GM21381 (cell line): ENCODE data around the gene CACNA1B.
A peak's percentile ranks its signal among the peaks of the same experiment; 100 is the strongest.
"Not testable (repeated sequence)": the region's sequence is repeated elsewhere in the genome, so short reads cannot be mapped to it uniquely, and the experiment has no call there.

Experiments
- ATAC-seq: cut with Tn5 transposase; IDR thresholded peaks from one replicate; pipeline ENCODE4 v1.9.1; 2021; ENCODE audit warnings: mild to moderate bottlenecking, moderate library complexity; ENCODE audit not compliant: unreplicated experiment

CACNA1B gene

DNA sequence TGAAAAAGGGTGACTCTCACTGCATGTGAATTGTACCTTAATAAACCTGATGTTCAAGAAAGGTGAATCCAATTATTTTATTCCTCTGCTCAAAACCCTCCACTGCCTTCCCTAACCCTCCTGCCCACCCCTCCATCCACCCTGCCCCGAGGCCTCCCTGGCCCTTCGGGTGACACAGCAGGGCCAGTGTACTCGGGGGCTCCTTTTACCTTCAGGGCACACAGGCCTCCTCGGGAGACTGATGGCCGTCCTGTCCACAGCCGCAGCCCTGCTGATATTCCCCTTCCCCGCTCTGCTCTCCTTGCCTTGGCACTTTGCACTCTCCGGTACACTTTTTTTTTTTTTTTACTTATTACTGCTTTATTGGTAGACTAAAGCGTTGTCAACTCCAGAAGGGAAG lies 234.0 kb downstream of the CACNA1B start:
- ATAC-seq, result no peak

DNA sequence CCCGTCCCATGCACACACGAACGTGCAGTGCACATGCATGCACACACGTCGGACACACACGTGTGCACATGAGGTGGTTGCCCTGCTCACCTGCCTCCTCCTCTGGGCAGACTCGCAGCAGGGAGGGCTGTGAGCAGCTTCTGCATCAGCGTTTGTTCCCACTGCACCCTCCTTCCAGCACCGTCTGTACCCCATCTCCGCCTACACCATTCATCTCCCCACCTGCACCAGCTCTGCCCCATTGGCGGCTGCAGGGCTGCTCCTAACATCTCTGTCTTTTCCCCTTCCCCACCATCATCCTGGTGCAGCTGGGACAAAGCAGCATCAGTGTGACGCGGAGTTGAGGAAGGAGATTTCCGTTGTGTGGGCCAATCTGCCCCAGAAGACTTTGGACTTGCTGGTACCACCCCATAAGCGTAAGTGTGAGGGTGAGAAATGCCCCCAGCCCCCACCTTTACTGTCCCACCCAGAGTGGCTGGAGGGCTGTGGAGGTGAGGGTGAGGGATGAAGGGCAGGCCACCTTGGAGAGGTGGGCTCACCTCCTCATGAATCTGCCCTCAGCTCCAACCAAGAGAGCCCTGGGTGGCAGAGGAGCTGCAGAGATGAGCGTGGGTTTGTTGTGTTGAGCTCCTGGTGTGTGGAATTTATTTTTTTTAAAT lies 234.6 kb downstream of the CACNA1B start:
- ATAC-seq, result no peak

DNA sequence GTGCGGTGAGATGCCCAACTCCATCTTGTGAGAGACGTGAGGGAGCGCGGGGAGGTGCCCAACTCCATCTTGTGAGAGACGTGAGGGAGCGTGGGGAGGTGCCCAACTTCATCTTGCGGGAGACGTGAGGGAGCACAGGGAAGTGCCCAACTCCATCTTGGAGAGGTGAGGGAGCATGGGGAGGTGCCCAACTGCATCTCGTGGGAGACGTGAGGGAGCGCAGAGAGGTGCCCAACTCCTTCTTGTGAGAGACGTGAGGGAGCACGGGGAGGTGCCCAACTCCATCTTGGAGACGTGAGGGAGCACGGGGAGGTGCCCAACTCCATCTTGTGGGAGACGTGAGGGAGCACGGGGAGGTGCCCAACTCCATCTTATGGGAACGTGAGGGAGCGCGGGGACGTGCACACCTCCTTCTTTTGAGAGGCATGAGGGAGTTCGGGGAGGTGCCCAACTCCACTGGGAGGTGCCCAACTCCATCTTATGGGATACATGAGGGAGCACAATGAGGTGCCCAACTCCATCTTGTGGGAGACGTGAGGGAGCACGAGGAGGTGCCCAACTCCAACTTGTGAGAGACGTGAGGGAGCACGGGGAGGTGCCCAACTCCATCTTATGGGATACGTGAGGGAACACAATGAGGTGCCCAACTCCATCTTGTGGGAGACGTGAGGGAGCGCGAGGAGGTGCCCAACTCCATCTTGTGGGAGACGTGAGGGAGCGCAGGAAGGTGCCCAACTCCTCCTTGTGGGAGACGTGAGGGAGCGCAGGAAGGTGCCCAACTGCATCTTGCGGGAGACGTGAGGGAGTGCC lies 235.4 kb downstream of the CACNA1B start:
- no peak for ATAC-seq

DNA sequence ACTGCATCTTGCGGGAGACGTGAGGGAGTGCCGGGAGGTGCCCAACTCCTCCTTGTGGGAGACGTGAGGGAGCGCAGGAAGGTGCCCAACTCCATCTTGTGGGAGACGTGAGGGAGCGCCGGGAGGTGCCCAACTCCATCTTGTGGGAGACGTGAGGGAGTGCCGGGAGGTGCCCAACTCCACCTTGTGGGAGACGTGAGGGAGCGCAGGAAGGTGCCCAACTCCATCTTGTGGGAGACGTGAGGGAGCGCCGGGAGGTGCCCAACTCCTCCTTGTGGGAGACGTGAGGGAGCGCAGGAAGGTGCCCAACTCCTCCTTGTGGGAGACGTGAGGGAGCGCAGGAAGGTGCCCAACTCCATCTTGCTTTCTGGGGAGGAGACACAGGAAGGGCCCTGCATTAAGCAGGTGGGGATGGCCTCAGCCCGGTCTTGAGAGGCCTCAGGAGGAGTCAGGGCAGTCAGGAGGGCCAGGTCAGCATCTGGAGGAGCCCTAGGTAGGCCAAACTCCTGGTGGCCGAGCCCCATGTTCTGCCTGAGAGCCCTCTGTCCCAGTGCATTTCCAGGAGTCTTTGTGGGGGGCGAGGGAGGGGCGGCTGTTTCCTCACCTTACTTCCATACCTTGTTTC lies 236.2 kb downstream of the CACNA1B start:
- ATAC-seq, result not testable (repeated sequence)

DNA sequence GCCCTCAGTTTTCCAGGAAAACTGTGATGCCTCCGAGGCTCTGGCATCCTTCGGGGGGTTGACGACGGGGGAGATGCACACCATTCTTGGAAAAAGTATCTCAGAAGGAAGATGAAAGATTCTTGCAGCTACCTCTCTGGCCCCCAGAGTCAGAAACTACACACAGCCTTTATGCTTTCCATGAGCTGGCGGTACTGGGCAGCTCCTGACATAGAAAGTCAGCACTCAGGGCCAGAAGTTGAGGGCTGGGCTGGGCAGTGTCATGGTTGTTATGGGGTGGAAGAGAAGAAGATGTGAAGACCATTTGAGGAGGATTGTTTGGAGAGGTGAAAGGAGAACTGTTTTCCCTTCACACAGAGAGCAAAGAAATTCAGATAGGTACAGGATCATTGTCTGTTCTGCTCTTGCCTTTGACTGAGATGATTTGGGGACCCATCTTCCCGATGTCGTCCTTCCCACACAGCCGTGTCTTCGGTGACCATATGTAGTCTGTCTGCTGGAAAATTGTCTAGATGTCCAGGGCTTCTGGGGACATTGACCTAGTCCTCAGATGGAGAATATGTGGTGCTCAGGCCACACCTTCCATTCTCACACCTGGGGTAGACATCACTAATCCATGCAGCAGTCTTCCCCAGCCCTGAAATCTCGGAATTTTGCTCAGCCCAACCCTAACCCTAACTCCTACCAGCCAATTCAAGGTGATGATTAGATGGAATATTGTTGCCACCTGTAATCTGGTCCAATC lies 237.1 kb downstream of the CACNA1B start:
- ATAC-seq, result no peak

DNA sequence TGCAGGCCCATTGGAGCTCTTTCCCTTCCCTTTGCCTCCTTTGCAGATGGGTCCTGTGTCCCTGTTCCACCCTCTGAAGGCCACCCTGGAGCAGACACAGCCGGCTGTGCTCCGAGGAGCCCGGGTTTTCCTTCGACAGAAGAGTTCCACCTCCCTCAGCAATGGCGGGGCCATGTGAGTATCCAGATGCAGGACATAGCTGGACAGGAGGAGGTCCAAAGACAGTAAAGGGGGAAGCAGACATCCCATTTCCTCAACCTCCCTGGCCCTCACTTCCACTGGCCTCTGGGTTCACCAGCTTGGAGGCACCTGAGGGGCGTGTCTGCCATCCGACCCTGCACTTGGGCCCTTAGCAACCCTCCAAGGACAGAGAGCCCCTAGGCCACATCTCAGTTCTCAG lies 237.9 kb downstream of the CACNA1B start:
- ATAC-seq, result no peak

DNA sequence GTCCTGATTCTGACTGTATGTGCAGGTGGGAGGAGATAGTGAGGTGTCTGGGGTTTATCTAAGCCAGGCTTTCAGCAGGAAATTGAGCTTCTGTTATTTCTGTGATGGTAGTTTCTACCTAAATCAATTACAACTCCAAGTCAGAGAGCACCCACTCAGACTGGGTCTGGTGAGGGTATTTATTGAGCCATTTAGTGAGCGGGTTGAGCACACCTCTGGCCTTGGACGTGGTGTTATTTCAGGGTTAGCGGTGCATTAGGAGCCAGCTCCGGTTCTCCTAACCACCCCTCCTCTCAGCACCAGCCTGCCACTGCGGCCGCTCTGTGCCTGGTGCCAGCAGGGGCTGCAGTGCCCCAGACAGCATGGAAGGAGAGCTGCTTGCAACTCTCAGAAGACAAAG lies 238.9 kb downstream of the CACNA1B start:
- ATAC-seq, result no peak

DNA sequence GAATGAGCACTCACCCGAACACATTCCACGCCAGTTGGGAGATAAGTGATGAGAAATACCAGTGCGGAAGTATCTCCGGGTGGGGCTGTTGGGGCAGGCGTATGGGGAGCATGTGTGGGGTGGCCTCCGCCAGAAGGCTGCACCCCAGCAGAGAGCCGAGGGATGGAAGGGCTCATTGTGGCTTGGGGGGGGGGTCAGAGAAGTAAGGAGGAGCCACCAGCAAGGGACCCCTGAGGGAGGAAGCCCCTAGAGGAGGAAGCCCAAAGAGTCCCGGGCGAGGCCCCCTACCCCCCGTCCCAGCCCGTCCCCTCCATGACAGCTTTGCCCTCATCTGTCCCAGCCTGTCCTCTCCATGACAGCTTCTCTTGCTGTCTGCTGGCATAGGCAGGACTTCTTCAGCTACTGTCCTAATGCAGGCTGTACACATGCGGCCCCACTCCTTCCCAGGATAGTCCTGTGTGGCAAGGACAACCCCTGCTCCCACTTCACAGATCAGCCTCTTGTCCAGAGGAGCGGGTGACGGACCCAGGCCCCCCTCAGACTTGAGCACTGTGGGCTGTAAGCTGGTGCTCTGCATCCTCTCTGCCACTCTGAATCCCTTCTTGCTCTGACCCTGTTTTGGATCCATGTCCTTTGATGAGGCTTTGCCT lies 239.6 kb downstream of the CACNA1B start:
- ATAC-seq, result no peak

DNA sequence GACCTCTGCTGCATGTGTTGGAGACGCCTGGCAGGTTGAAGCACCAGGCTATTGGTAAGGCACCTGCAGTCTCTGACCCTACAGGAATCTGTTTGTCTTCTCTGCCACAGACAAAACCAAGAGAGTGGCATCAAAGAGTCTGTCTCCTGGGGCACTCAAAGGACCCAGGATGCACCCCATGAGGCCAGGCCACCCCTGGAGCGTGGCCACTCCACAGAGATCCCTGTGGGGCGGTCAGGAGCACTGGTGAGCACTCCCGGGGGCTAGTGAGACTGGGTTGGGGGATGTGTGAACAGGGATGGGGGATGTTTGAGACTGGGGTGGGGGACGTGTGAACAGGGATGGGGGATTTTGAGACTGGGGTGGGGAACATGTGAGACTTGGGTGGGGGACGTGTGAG lies 240.3 kb downstream of the CACNA1B start:
- no peak for ATAC-seq

DNA sequence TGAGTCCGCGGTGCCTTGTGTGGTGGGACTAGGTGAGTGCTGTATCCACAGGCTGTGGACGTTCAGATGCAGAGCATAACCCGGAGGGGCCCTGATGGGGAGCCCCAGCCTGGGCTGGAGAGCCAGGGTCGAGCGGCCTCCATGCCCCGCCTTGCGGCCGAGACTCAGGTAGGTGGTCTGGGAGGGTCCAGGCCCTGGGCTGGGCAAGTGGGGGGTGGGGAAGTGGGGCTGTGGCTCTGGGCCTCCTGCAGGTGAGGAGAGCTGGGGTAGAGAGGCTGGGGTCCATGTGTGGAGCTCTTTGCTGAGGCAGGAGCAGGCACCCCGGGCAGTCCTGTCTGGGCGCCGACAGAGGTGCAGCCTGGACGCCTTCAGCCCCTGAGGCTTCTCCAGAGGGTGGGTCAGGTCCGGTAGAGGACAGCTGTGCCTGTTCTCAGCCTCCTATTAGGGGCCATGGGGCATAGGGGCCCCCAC lies 241.1 kb downstream of the CACNA1B start:
- no peak for ATAC-seq

DNA sequence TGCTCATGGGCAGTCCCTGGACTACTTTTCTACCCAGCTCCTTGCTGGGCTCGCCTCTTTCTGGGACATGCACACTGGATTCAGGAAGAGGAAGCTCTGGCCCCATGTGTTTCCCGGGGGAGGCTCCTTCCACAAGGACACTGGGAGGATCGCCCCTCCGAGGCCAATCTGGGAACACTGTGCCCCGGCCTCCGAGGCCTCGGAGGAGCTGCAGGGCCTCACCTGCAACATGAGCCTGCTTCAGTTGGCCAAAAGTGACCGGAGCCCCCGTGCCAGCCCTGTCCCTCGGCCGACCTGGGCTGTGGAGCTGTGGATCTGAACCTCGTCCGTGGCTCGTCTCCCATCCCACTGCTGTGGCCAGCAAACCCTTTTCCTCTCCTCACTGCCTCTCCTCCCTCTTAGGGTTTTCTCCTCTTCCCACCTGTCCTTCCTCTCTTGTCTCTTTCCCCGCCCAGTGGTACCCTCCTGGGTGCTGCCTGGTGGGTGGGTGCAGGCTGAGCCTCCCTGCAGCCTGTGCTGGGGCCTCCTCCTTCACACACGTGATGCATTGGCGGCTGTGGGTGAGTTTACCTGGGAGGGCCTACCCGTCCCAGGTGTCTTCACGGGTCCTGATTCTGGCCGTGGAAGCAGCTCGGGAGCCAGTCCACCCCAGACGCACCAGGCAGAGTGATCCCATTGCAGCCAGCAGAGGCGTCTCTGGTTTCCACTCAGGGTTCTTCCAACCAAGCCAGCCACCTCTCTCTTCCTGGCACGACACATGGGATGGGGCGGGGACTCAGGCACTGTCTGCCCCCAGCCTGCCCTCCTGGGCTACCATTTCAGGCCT lies 241.8 kb downstream of the CACNA1B start:
- ATAC-seq, result no peak

DNA sequence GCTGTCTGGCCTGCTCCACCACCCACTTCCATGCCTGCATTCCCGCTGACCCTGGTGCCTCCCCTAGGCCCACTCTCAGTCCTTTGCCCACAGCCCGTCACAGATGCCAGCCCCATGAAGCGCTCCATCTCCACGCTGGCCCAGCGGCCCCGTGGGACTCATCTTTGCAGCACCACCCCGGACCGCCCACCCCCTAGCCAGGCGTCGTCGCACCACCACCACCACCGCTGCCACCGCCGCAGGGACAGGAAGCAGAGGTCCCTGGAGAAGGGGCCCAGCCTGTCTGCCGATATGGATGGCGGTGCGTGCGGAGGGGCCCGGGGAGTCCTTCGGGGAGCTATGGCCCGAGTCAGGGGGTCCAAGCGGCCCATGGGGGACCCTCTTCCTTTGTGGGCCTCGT lies 242.5 kb downstream of the CACNA1B start:
- ATAC-seq, result no peak

DNA sequence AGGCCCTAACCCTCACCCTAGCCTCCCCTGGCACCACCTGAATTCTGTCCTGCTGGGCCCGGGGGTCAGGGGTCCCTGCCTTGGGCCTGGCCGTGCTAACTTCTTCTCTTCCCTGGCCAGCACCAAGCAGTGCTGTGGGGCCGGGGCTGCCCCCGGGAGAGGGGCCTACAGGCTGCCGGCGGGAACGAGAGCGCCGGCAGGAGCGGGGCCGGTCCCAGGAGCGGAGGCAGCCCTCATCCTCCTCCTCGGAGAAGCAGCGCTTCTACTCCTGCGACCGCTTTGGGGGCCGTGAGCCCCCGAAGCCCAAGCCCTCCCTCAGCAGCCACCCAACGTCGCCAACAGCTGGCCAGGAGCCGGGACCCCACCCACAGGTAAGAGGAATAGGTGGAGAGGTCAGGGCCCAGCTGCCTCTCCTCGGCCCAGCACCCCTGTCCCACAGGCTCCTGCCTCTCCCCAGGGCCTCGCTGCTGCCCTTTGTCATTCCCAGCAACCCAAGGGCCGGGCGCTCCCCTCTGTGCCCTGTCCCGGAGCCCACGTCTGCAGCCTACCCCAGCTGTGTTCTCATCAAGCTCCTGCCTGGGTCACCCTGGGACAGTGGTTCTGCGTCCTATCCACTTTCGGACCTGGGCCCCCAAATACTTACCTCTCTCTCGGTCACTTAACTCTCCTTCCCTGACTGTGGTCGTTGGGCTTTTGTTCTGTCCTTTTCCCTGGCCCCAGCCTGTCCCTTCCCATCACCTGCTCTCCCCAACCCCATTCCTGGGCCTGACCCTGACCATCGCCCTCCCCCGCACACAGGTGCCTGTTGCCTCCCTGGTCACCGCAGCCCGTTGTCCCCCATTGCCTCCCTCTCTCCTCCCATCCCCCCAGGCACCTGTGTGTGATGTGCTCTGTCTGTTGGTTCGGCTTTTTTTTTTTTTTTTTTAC lies 243.2 kb downstream of the CACNA1B start:
- no peak for ATAC-seq

DNA sequence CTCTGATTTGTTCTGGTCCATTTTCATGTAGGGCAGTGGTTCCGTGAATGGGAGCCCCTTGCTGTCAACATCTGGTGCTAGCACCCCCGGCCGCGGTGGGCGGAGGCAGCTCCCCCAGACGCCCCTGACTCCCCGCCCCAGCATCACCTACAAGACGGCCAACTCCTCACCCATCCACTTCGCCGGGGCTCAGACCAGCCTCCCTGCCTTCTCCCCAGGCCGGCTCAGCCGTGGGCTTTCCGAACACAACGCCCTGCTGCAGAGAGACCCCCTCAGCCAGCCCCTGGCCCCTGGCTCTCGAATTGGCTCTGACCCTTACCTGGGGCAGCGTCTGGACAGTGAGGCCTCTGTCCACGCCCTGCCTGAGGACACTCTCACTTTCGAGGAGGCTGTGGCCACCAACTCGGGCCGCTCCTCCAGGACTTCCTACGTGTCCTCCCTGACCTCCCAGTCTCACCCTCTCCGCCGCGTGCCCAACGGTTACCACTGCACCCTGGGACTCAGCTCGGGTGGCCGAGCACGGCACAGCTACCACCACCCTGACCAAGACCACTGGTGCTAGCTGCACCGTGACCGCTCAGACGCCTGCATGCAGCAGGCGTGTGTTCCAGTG lies 244.0 kb downstream of the CACNA1B start:
- no peak for ATAC-seq

DNA sequence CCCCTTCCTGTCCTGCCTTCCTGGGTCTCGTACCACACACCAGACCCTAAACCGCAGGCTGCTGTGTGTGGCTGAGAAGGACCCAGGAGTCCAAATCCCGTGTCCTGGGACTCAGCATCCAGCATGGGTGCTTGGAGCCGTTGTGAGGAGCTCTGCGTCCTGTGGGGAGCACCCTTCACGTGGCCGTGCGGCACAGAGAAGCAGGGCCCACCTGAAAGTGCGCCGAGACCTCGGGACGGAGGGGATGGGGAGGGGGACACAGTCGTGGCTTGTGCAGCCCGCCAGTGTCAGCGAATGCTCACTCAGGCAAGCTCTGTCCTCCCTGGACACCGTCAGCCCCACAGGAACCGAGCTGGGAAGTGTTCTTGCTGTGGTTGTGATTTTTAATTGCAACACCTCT lies 244.6 kb downstream of the CACNA1B start:
- ATAC-seq, result no peak

DNA sequence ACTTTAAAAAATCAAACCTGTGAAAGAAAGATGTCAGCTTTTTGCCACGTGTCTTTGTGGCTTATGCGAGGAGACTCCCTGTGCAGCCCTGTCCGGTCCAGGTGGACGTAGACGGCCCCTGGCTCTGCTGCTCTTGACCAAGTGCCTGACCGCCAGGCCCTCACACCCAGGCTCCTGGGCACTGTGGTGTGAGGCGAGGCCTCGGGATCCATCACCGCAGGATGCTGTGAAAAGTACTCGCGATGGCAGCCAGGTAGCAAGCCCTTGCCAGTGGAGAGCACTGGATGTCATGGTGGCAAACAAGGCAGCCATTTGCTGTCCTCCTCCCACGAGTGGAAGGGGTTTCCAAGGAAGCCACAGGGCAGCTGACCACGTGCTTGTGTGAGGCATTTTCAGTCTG lies 245.1 kb downstream of the CACNA1B start:
- ATAC-seq, result no peak

DNA sequence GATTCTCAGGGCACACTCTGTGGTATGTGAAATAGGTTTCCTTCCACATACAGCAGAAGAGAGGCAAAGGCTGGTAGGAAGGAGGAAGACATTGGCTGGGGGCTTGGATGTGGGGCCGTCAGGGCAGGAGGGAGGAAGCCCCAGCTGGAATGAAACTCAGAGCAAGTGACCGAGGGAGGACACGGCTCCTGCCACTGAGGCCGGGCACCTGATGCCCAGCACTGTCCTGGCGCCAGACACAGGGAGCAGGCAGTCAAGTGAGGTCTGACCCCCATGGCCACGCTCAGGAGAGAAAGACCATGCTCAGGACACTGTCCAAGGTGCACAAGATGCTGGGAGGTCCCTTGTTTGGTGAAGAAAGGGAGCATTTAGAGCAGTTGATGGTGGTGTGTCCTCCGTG lies 245.5 kb downstream of the CACNA1B start:
- ATAC-seq, result no peak

DNA sequence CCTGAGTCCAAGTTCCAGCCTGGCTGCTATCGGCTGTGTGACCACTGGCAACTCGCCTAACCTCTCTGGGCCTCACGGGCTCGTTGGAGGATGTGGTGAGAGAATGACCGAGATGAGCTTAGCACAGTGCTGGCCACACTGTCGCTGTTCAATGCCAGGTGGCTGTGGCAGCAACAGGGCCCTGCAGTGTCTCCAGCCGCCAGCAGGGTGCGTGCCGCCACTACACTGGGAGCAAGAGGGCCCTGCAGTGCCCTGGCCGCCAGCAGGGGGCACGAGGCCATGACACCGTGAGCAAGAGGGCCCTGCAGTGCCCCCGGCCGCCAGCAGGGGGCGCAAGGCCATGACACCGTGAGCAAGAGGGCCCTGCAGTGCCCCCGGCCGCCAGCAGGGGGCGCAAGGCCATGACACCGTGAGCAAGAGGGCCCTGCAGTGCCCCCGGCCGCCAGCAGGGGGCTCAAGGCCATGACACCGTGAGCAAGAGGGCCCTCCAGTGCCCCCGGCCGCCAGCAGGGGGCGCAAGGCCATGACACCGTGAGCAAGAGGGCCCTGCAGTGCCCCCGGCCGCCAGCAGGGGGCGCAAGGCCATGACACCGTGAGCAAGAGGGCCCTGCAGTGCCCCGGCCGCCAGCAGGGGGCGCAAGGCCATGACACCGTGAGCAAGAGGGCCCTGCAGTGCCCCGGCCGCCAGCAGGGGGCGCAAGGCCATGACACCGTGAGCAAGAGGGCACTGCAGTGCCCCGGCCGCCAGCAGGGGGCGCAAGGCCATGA lies 248.7 kb downstream of the CACNA1B start:
- ATAC-seq, result peak; percentile 73
